MM.1S (cell line): ENCODE results near the gene RARA.

ENCODE experiments used
- EZH2 ChIP-seq: fragments of 300-600 bp; sonication (generic); optimal IDR thresholded peaks from 2 replicates; pipeline ENCODE3; 2017; ENCODE audit warnings: low read depth, mild to moderate bottlenecking, antibody characterized with exemption, low read length, mixed read lengths
- EZH2phosphoT487 ChIP-seq: fragments of 300-600 bp; sonication (generic); IDR thresholded peaks from 2 replicates; pipeline ENCODE4 v1.6.1; 2018; ENCODE audit warnings: antibody characterized with exemption, low read length
- TF ChIP-seq, protein P1 (sequence below): fragments of 300-600 bp; sonication (generic); IDR thresholded peaks from 2 replicates; pipeline ENCODE4 v1.5.1; 2016; ENCODE audit warnings: antibody characterized with exemption, low read length, mixed read lengths

DNA sequence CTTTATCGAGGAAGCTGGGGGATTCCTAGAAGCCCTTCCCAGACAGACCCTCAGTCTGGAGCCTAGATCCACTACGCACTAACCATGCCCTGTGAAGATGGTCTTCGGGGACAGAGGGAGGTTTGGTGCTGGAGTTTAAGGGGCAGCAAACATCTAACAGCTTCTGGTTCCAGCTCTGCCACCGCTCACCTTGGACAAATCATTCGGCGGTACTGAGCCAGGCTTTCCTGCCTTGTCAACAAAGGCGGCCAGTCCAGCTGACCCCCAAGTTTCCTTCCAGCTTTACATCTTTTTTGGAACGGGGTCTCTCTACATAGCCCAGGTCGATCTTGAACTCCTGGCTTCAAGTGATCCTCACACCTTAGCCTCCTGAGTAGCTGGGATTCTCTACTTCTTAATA, 55.9 kb downstream of the RARA start:
- TF ChIP-seq, protein P1, sequence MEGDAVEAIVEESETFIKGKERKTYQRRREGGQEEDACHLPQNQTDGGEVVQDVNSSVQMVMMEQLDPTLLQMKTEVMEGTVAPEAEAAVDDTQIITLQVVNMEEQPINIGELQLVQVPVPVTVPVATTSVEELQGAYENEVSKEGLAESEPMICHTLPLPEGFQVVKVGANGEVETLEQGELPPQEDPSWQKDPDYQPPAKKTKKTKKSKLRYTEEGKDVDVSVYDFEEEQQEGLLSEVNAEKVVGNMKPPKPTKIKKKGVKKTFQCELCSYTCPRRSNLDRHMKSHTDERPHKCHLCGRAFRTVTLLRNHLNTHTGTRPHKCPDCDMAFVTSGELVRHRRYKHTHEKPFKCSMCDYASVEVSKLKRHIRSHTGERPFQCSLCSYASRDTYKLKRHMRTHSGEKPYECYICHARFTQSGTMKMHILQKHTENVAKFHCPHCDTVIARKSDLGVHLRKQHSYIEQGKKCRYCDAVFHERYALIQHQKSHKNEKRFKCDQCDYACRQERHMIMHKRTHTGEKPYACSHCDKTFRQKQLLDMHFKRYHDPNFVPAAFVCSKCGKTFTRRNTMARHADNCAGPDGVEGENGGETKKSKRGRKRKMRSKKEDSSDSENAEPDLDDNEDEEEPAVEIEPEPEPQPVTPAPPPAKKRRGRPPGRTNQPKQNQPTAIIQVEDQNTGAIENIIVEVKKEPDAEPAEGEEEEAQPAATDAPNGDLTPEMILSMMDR: no peak
- TF ChIP-seq EZH2 (no peak), EZH2phosphoT487 (no peak)
